PC-3 (cell line): ENCODE data around the gene SPATA9.

Source experiments
- CTCF ChIP-seq: fragments of 300-600 bp; sonication (generic); conservative IDR thresholded peaks from 2 replicates; pipeline ENCODE4 v1.5.1; 2017; ENCODE audit warnings: antibody characterized with exemption, low read depth, mild to moderate bottlenecking, low read length
- EZH2phosphoT487 ChIP-seq: fragments of 300-600 bp; sonication (generic); IDR thresholded peaks from 2 replicates; pipeline ENCODE4 v1.6.1; 2018; ENCODE audit warnings: mild to moderate bottlenecking, antibody characterized with exemption, low read length, borderline replicate concordance

GRCh38 chr5:95617057-95617456 lies 65.7 kb downstream of the SPATA9 start:
- TF ChIP-seq CTCF (no peak), EZH2phosphoT487 (no peak)
